Measurements from ENCODE around the gene ALOX12B. TPM values are rescaled to one million over a fixed set of nuclear protein-coding genes. Genes with fewer than 3 reads are reported as not detected.

Gene ALOX12B
- total and polyA plus RNA-seq, 2 of the 8 experiments (the other 6 are each of a cell fraction or from before 2014, with no cell fraction given), result 0.86 TPM; not detected in 1

DNA sequence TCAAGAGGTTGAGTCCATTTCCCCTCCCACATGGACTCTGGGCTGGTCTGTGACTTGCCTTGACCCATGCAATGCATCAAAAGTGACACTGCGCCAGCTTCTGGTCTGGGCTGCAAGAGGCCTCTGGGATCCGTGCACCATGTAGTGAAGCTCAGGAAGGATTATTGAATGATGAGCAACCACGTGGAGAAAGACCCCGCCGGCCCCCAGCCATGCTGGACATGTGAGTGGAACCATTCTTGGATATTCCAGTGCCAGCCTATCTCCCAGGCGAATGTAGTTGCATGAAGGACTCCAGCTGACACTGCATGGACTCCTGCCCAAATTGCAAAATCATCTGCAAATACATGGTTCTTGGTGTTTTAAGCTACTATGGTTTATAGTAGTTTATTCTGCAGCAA, 56.3 kb downstream of the ALOX12B start:
- CTCF ChIA-PET (ENCODE audit: partially characterized antibody), result interaction anchor here (1.1 to 8.4 kb wide), 7 partner anchors 10 to 255 kb away, joined by 3 to 43 read pairs (median 3); no protein-coding TSS in a partner anchor
- H4K91ac ChIP-seq (replicated peaks; ENCODE audit: insufficient read length, low read length), result no peak overlapping the region
- 88% methylated on average over 6 of the region's 6 CpGs; no CpG with 5 or more reads in 1 of the 2 experiments for WGBS, 2 experiments (ENCODE audit: extremely low coverage in 1 of 2, insufficient coverage in 1 of 2, insufficient read length in 1 of 2, insufficient replicate concordance in 2 of 2, low coverage in 1 of 2, low lambda C conversion rate in 2 of 2, missing lambda C conversion rate in 1 of 2)
- H2BK15ac ChIP-seq (ENCODE audit: low read length), result no peak overlapping the region
- H3K4me3 ChIP-seq (ENCODE audit: extremely low read depth in 1 of 4, insufficient read depth in 2 of 4, low read depth in 3 of 4, low read length in 4 of 4), result no peak overlapping the region
- H3K9ac ChIP-seq (replicated peaks in 1 of 4; ENCODE audit: extremely low read depth in 1 of 4, low read depth in 3 of 4, low read length in 3 of 4), result no peak overlapping the region
- H3K4ac ChIP-seq (replicated peaks; ENCODE audit: insufficient read length, low read depth, low read length), result no peak overlapping the region
- no peaks in the 10 kb centered on the region for H3K4me1 ChIP-seq (replicated peaks in 1 of 4; ENCODE audit: control insufficient read depth in 3 of 4, insufficient read depth in 4 of 4, low read length in 3 of 4)
- H2AFZ ChIP-seq (ENCODE audit: low read length), result no peak overlapping the region
- H4K8ac ChIP-seq (ENCODE audit: extremely low read depth, insufficient read depth, low read length), result no peak overlapping the region
- no peaks in the 10 kb centered on the region for H3K9me3 ChIP-seq (ENCODE audit: insufficient read depth in 2 of 2, low read depth in 1 of 2, low read length in 1 of 2)
- H3K23me2 ChIP-seq (ENCODE audit: low read depth, low read length), result no peaks in the 10 kb centered on the region
- no peak overlapping the region for H3K27ac ChIP-seq (ENCODE audit: low read depth, low read length)
- TF ChIP-seq RFX5 (IDR thresholded peaks at IDR 0.05; ENCODE audit: borderline replicate concordance, low read depth, low read length) (no peak), RAD21 (IDR thresholded peaks at IDR 0.05 in 1 of 2, conservative IDR thresholded peaks at IDR 0.05 in 1 of 2; ENCODE audit: low read depth in 2 of 2, low read length in 2 of 2) (no peak), SP4 (IDR thresholded peaks at IDR 0.05; ENCODE audit: low read length) (no peak), SIRT6 (IDR thresholded peaks at IDR 0.05; ENCODE audit: low read length) (no peak), GTF2F1 (IDR thresholded peaks at IDR 0.05; ENCODE audit: borderline replicate concordance, low read depth, low read length) (no peak), TAF1 (IDR thresholded peaks at IDR 0.05; ENCODE audit: low read depth, low read length) (no peak)
- TF ChIP-seq, protein P1, sequence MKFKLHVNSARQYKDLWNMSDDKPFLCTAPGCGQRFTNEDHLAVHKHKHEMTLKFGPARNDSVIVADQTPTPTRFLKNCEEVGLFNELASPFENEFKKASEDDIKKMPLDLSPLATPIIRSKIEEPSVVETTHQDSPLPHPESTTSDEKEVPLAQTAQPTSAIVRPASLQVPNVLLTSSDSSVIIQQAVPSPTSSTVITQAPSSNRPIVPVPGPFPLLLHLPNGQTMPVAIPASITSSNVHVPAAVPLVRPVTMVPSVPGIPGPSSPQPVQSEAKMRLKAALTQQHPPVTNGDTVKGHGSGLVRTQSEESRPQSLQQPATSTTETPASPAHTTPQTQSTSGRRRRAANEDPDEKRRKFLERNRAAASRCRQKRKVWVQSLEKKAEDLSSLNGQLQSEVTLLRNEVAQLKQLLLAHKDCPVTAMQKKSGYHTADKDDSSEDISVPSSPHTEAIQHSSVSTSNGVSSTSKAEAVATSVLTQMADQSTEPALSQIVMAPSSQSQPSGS (IDR thresholded peaks at IDR 0.05; ENCODE audit: low read length), result no peak
- no peak overlapping the region for H3K23ac ChIP-seq (ENCODE audit: insufficient read length)
- no peak overlapping the region for H3K56ac ChIP-seq (replicated peaks; ENCODE audit: insufficient read length, low read depth, low read length)
- FAIRE-seq, result no peak
- H3K36me3 ChIP-seq (ENCODE audit: control insufficient read depth in 2 of 4, insufficient read depth in 4 of 4, low read length in 3 of 4), result no peaks in the 10 kb centered on the region
- H3K14ac ChIP-seq (ENCODE audit: insufficient read length), result no peak overlapping the region
- H3K79me1 ChIP-seq (ENCODE audit: low read depth, low read length), result no peaks in the 10 kb centered on the region
- no peak overlapping the region for H4K5ac ChIP-seq (ENCODE audit: insufficient read length, low read depth, low read length)
- H3K18ac ChIP-seq (ENCODE audit: extremely low read depth, low read length), result no peak overlapping the region
- H2BK12ac ChIP-seq (ENCODE audit: low read depth, low read length), result no peak overlapping the region
- H3K27me3 ChIP-seq (replicated peaks in 1 of 4; ENCODE audit: control insufficient read depth in 3 of 4, extremely low read depth in 1 of 4, insufficient read depth in 3 of 4, low read length in 3 of 4), result no peaks in the 10 kb centered on the region; a peak in 2 of 7 replicates
- no peaks in the 10 kb centered on the region for H3K79me2 ChIP-seq (ENCODE audit: control insufficient read depth in 1 of 2, insufficient read depth in 2 of 2, low read length in 2 of 2)
- no peak overlapping the region for H3K4me2 ChIP-seq (ENCODE audit: insufficient read depth in 1 of 2, low read depth in 2 of 2, low read length in 2 of 2)
- H2AK5ac ChIP-seq (ENCODE audit: low read depth, low read length), result no peak overlapping the region
- POLR2A ChIA-PET (ENCODE audit: partially characterized antibody), result interaction anchor here (1.6 kb wide), 1 partner anchor 142 kb away, joined by 4 read pairs; no protein-coding TSS in a partner anchor
- H4K20me1 ChIP-seq (replicated peaks in 1 of 2; ENCODE audit: control insufficient read depth in 1 of 2, insufficient read depth in 2 of 2, low read length in 2 of 2), result no peaks in the 10 kb centered on the region
- no peak overlapping the region for H2BK120ac ChIP-seq (replicated peaks; ENCODE audit: low read depth, low read length)
- no peak overlapping the region for H2BK5ac ChIP-seq (ENCODE audit: low read depth, low read length)
- DNase-seq (ENCODE audit: low read depth in 1 of 2, low spot score in 2 of 2), result no peak
- no peak overlapping the region for H2BK20ac ChIP-seq (ENCODE audit: low read length)
